ENCODE results near the gene SIGLEC15.
"Not testable (repeated sequence)": the region's sequence is repeated elsewhere in the genome, so short reads cannot be mapped to it uniquely, and the experiment has no call there.

SIGLEC15 gene

DNA sequence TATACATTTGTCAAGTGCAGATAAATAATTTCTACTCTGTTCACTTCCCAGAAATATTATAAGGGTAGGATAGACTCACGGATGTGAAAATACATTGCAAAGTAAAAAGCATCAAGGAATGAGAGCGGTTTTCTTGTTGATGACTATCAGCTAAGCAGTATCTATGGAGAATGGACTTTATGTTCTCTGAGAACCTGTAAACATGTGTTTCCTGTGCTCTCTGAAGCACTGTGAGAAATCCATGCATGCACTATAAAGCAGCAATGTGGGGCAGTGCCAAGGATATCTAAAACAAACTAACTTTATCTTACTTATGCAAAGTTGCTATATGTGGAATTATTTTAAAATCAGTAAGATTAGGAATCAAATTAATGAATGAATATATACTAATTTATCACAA, 4.4 kb upstream of the SIGLEC15 start:
- DNase-seq = no peak

DNA sequence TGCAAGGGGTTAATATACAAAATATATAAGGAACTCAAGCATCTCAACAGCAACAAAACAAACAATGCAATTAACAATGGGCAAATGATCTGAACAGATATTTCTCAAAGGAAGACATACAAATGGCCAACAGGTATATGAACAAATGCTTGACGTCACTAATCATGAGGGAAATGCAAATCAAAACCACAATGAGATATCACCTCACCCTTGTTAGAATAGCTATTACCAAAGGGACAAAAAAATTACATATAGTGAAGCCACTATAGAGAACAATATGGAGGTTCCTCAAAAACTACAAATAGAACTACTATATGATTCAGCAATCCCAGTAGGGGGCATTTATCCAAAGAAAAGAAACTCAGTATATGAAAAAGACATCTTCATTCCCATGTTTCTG, 3.8 kb upstream of the SIGLEC15 start:
- no peak for DNase-seq

DNA sequence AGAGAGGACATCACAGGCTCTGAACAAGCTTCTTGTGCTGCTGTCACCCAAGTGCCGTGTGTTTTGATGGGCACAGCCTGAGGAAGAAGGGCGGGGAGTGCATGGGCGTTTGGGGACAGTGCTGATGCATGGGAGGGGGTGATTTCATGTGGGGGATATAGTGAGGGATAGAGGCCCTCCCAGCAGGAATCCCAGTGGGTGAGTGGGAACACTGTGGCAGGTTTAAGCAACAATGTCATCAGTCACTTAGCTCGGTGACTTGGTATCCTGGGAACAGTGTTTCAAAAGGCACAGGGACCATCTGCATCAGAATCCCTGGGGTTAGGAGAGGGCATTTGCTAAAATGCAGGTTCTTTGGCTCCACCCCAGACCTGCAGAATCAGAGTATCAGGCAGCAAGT, 609 bp downstream of the SIGLEC15 start:
- DNase-seq = no peak

DNA sequence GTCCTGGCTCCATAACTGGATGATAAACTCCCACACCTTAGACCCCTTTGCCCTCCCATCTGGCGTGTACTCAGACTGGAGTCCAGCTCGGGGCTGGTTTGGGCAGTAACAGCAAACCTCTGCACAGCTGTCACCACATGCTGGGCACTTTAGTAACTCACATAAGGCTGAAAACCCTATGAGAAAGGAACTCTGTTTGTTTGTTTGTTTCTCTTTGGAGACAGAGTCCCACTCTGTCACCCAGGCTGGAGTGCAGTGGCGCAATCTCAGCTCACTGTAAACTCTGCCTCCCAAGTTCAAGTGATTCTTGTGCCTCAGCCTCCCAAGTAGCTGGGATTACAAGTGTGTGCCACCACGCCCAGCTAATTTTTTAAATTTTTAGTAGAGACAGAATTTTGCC, 1.2 kb downstream of the SIGLEC15 start:
- not testable (repeated sequence) for DNase-seq

- DNase-seq = no peak
Measured at GRCh38 chr18:45828917-45829811, 3.7 kb downstream of the SIGLEC15 start.

GRCh38 chr18:45829855-45830254, 4.4 kb downstream of the SIGLEC15 start:
- no peak for DNase-seq

DNA sequence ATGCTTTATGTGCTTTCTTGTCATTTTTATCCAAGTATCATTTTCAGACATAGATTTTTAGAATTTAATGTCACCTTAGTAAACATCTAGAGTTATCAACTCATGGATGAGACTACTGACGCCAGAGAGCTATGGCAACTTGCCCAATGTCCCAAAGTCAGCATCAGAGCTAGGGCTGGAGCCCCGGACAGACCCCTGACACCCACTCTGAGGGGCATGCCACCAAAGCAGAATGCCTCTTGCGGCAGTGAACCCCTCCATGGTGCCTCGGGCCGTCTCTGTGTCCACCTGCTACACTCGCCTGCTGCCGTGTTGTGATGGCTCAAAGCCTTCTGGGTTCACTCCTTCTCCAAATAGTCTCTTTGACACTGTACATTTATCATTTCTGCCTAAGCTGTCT, 5.4 kb downstream of the SIGLEC15 start:
- DNase-seq = no peak

- DNase-seq = no peak
Measured at GRCh38 chr18:45833846-45834245, 8.4 kb downstream of the SIGLEC15 start.

GRCh38 chr18:45834306-45834705, 8.8 kb downstream of the SIGLEC15 start:
- DNase-seq = no peak

DNA sequence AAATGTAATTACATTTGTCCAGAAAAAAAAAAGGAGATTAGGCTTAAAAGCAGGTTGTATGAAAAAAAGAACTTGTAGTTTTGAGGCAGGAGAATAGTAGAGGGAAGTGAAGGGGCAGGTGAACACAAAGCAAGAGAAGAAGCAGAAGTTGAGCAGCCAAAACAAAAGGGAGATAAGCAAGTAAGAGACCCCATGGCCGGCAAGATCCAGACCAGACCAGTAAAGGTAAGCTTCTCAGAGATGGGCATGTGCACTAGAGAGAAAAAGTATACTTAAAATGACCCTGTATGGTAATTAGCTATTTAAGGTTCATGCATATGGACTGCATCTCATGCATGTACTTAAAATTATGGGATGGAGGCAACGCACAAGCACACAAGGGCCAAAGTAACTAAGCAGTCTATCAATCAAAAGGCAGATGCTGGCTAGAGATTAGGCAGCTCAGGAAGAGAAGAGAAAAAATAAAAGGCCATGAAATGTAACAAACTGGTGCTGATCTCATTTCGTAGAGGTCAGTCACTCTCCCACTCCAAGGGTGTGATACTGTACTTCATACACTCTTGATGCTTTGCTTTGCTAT, 9.7 kb downstream of the SIGLEC15 start:
- no peak for DNase-seq

- DNase-seq = no peak
Measured at GRCh38 chr18:45836242-45837205, 11.0 kb downstream of the SIGLEC15 start.

DNA sequence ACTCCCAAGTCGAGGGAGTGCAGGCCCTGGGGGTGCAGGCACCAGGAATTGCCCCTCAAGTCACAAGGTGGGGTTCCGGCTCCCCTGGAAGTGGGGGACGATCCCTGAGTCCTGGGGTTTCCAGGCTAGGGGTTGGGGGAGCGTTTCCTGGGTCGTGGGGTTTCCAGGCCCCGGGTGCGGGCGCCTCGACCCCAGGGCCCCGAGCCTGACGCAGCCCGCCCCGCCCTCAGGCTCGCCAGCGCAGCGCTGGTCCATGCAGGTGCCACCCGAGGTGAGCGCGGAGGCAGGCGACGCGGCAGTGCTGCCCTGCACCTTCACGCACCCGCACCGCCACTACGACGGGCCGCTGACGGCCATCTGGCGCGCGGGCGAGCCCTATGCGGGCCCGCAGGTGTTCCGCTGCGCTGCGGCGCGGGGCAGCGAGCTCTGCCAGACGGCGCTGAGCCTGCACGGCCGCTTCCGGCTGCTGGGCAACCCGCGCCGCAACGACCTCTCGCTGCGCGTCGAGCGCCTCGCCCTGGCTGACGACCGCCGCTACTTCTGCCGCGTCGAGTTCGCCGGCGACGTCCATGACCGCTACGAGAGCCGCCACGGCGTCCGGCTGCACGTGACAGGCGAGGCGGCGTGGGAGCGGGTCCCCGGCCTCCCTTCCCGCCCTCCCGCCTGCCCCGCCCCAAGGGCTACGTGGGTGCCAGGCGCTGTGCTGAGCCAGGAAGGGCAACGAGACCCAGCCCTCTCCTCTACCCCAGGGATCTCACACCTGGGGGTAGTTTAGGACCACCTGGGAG, 12.0 kb downstream of the SIGLEC15 start:
- peak in 3 of 6 experiments; percentile 12 to 23 (median 13) for DNase-seq

DNA sequence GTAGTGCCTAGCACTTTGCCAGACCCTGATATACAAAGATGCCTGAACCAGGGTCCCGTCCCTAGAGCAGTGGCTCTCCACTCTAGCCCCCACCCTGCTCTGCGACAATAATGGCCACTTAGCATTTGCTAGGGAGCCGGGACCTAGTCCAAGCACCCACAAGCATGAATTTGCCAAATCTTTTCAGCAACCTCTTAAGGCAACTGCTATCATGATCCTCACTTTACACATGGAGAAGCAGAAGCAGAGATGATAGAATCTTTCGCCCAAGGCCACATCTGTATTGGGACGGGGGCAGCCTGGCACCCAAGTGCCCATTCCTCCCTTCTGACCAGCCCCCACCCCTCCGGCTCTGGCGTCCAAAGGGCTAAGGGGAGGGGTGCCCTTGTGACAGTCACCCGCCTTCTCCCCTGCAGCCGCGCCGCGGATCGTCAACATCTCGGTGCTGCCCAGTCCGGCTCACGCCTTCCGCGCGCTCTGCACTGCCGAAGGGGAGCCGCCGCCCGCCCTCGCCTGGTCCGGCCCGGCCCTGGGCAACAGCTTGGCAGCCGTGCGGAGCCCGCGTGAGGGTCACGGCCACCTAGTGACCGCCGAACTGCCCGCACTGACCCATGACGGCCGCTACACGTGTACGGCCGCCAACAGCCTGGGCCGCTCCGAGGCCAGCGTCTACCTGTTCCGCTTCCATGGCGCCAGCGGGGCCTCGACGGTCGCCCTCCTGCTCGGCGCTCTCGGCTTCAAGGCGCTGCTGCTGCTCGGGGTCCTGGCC, 13.0 kb downstream of the SIGLEC15 start:
- DNase-seq = peak in 1 of 6 experiments; percentile 10

DNA sequence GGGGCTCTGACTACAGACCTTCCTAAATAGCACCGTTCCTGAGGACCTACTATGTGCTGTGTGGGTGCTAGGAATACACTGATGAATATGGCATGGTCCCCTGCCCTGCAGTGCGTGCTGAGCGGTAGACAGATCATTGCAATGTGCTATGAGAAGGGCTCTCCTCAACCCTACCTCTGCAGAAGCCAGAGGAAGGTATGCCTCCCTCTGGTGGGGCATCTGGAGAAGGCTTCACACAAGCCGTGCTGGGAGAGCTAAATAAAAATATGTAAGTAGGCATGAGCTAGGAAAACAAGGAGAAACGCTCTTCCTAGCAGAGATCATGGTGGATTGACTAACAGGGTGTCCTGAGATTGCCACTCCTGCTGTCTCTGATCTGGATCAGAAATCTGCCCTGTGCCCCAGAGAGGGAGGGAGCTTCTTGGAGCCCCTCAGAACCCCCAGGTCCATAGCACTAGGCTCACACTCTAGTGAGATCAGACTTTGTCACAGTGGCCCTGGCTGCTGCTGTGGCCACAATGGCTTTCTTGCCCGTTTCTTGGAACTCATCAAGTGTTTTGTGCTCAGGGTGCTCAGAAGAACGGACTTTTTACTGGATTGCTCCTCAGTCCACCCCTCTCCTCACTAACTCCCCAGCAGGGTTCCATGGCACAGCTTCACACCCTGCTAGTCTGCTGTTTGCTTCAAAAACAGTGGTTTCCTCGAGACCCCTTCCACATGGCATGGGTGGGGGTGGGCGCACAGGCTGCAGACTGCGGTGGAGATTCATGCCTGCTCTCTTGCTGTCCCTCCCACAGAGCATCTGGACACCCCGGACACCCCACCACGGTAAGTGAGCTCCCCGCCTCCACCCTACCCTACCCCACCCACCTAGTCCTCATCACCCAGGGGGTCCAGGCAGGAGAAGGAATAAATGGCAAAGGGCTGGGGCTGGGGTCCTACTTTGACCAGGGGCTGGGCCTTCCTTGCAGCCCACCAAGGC, 14.2 kb downstream of the SIGLEC15 start:
- peak in 4 of 6 experiments; percentile 6 to 21 (median 14) for DNase-seq

- no peak for DNase-seq
Measured at GRCh38 chr18:45841060-45841764, 15.7 kb downstream of the SIGLEC15 start.

DNA sequence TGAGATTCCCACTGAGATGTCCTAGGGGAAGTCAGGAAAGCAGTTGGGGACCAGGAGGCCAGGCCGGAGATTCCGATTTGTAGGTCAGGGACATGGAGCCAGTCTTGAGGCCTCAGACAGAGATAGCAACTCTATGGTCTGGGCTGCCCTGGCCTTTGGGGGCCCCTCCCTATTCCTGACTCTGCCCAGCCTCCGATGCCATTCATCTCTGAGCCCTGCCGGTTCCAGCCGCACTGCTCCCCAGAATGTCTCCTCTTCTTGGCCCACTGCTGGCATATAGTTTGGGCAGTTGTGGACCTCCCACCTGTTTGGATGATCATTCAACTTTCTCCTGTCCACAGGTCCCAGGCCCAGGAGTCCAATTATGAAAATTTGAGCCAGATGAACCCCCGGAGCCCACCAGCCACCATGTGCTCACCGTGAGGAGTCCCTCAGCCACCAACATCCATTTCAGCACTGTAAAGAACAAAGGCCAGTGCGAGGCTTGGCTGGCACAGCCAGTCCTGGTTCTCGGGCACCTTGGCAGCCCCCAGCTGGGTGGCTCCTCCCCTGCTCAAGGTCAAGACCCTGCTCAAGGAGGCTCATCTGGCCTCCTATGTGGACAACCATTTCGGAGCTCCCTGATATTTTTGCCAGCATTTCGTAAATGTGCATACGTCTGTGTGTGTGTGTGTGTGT, 16.4 kb downstream of the SIGLEC15 start:
- DNase-seq = no peak

DNA sequence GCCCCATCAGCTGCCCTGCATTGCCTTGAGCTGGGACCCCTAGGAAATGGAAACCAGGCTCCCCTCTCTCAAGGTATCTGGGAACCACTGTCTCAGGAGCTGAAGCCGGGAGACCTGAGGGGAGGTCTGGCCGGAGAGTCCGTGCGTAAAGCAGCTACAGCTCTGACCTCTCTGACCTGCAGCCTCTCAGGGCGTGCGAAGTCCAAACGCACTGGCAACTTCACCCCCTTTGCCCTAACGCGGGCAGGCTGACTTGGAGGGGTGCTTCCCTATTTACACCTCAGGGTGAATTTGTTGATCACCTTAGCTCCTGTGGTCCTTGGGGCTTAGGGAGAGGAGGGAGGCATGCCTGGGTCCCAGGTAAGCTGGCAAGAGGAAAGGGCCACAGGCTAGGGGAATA, 17.5 kb downstream of the SIGLEC15 start:
- no peak for DNase-seq

DNA sequence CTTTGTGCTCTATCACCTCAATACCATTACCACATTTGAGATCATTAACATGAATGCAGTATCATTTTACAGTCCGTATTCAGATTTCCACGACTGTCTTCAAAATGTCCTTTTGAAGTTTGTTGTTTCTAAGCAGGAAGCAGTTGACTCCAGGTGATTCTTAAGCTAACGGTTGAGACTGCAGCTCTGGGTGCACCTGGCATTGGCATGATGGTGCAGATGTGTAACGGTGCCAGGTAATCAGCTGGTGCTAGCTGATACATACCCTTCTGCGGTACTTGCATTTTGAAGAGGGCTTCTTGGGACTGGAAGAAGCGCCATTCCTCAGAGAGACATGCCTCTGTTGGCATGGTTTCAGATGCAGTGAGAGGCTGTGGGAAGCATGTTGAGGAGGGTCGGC, 19.5 kb downstream of the SIGLEC15 start:
- no peak for DNase-seq

GRCh38 chr18:45845410-45845809, 19.9 kb downstream of the SIGLEC15 start:
- DNase-seq = no peak
